IMR-90 (cell line): Measurements from ENCODE around the gene KMT2C. TPM values are rescaled to one million over a fixed set of nuclear protein-coding genes. Genes with fewer than 3 reads are reported as not detected.

ENCODE experiments used
- ATAC-seq: fragments of 200-7000 bp; cut with Tn5 transposase; 2 replicates; pipeline ENCODE4 v1.9.1; 2020; ENCODE audit warnings: low read depth, mild to moderate bottlenecking, moderate library complexity
- BruUV-seq: library from RNA; stranded (reverse); fragments of 400-500 nt; replicated peaks from 2 replicates; lab custom pipeline; 2021; lab: Mats Ljungman, UMichigan
- CTCF ChIA-PET: fragments of 300-600 bp; formaldehyde crosslinking; extraction: SDS; loops from one replicate; lab custom pipeline; 2021; ENCODE audit warnings: antibody characterized with exemption; lab: Yijun Ruan, JAX
- POLR2A ChIA-PET: fragments of 300-600 bp; sonication (Branson Sonifier 250); formaldehyde crosslinking; loops from one replicate; lab custom pipeline; 2022; ENCODE audit warnings: antibody characterized with exemption; ENCODE audit not compliant: unreplicated experiment; lab: Charles Lee
- DNase-seq: peaks from one replicate; pipeline ENCODE4 v3.0.0; 2013
- H2AFZ ChIP-seq: replicated peaks from 2 replicates; pipeline ENCODE3; 2013; ENCODE audit warnings: low read length, mild to moderate bottlenecking; ENCODE audit not compliant: poor library complexity
- H2AK5ac ChIP-seq: 2 replicates; pipeline ENCODE4 v1.6.1; 2013; ENCODE audit warnings: low read depth, low read length, inconsistent platforms
- H2AK9ac ChIP-seq: replicated peaks from 2 replicates; pipeline ENCODE3; 2013; ENCODE audit warnings: mild to moderate bottlenecking, low read depth, low read length, moderate library complexity; ENCODE audit not compliant: poor library complexity
- H2BK120ac ChIP-seq: 2 replicates; pipeline ENCODE4 v1.6.1; 2013; ENCODE audit warnings: low read depth, low read length, inconsistent platforms
- H2BK15ac ChIP-seq: 3 replicates; pipeline ENCODE4 v1.6.1; 2013; ENCODE audit warnings: low read depth, low read length, inconsistent platforms
- H2BK20ac ChIP-seq: 2 replicates; pipeline ENCODE4 v1.6.1; 2013; ENCODE audit warnings: low read depth, mild to moderate bottlenecking, inconsistent platforms, low read length, moderate library complexity
- H2BK5ac ChIP-seq: 2 replicates; pipeline ENCODE4 v1.6.1; 2013; ENCODE audit warnings: mild to moderate bottlenecking, low read depth, low read length, inconsistent platforms; ENCODE audit not compliant: poor library complexity, severe bottlenecking
- H3K14ac ChIP-seq: replicated peaks from 2 replicates; pipeline ENCODE4 v1.6.1; 2013; ENCODE audit warnings: low read depth, low read length, inconsistent platforms
- H3K18ac ChIP-seq: 2 replicates; pipeline ENCODE4 v1.6.1; 2013; ENCODE audit warnings: low read depth, low read length, control low read depth
- H3K23ac ChIP-seq: 2 replicates; pipeline ENCODE4 v1.6.1; 2013; ENCODE audit warnings: low read depth, low read length, inconsistent platforms
- H3K27ac ChIP-seq: 2 replicates; pipeline ENCODE4 v1.5.1; 2013; ENCODE audit warnings: mild to moderate bottlenecking, control low read depth, low read length; ENCODE audit not compliant: insufficient read depth
- H3K27me3 ChIP-seq: 2 replicates; pipeline ENCODE4 v1.6.1; 2013; ENCODE audit warnings: low read length; ENCODE audit not compliant: control insufficient read depth, insufficient read depth
- H3K36me3 ChIP-seq: 2 replicates; pipeline ENCODE4 v1.6.1; 2013; ENCODE audit warnings: low read length, mixed read lengths; ENCODE audit not compliant: control insufficient read depth, insufficient read depth
- H3K4ac ChIP-seq: 2 replicates; pipeline ENCODE4 v1.6.1; 2013; ENCODE audit warnings: low read depth, low read length, inconsistent platforms
- H3K4me1 ChIP-seq: 2 replicates; pipeline ENCODE4 v1.6.1; 2013; ENCODE audit warnings: low read length, mixed read lengths; ENCODE audit not compliant: control insufficient read depth, insufficient read depth
- H3K4me2 ChIP-seq: 2 replicates; pipeline ENCODE4 v1.6.1; 2013; ENCODE audit warnings: low read depth, mild to moderate bottlenecking, control low read depth, low read length, moderate library complexity
- H3K4me3 ChIP-seq: 2 replicates; pipeline ENCODE4 v1.5.1; 2013; ENCODE audit warnings: low read depth, mild to moderate bottlenecking, control low read depth, low read length, moderate library complexity; ENCODE audit not compliant: insufficient read depth
- H3K56ac ChIP-seq: 2 replicates; pipeline ENCODE4 v1.6.1; 2013; ENCODE audit warnings: low read length, inconsistent platforms; ENCODE audit not compliant: insufficient read depth; ENCODE audit errors: extremely low read depth
- H3K79me1 ChIP-seq, 2 experiments: 2 replicates each; pipeline ENCODE4 v1.6.1; 2013; ENCODE audit warnings: low read length in 2 of 2, inconsistent platforms in 1 of 2, low read depth in 1 of 2
- H3K9ac ChIP-seq: 2 replicates; pipeline ENCODE4 v1.6.1; 2013; ENCODE audit warnings: low read depth, low read length, control low read depth
- H3K9me1 ChIP-seq: 2 replicates; pipeline ENCODE4 v1.6.1; 2013; ENCODE audit warnings: low read length, inconsistent platforms; ENCODE audit not compliant: insufficient read depth
- H3K9me3 ChIP-seq: 2 replicates; pipeline ENCODE4 v1.6.1; 2013; ENCODE audit warnings: low read length; ENCODE audit not compliant: control insufficient read depth, insufficient read depth
- H4K20me1 ChIP-seq: 2 replicates; pipeline ENCODE4 v1.6.1; 2013; ENCODE audit warnings: low read length, inconsistent platforms; ENCODE audit not compliant: insufficient read depth
- H4K5ac ChIP-seq: 2 replicates; pipeline ENCODE4 v1.6.1; 2013; ENCODE audit warnings: mild to moderate bottlenecking, low read depth, low read length, control low read depth
- H4K8ac ChIP-seq, 2 experiments: 2 replicates each; pipeline ENCODE4 v1.6.1; 2013; ENCODE audit warnings: low read depth in 2 of 2, low read length in 2 of 2, control low read depth in 1 of 2, inconsistent platforms in 1 of 2
- H4K91ac ChIP-seq: 2 replicates; pipeline ENCODE4 v1.6.1; 2013; ENCODE audit warnings: low read depth, low read length, inconsistent platforms; ENCODE audit not compliant: insufficient read depth
- ELK1 ChIP-seq: fragments of 150-350 bp; IDR thresholded peaks from 2 replicates; pipeline ENCODE4 v1.6.1; 2016; ENCODE audit warnings: low read depth, mild to moderate bottlenecking, low read length, moderate library complexity, borderline replicate concordance
- WGBS, 2 experiments: methylation state at CpG; one replicate each; pipeline versions ENCODE4 v1.1.5 to v1.1.7; 2013; ENCODE audit warnings: missing lambda C conversion rate in 2 of 2; ENCODE audit not compliant: insufficient read length in 1 of 2; ENCODE audit errors: extremely low coverage in 2 of 2; 5-methylcytosine and 5-hydroxymethylcytosine counted together
- dilution Hi-C: fragments of 300-500 bp; cut with HindIII; formaldehyde crosslinking; loops from one replicate; pipeline ENCODE4 v1.14.3; 2018; ENCODE audit warnings: low sequenced_read_pairs; ENCODE audit not compliant: unreplicated experiment
- in situ Hi-C: fragments of 300-500 bp; cut with MboI; formaldehyde crosslinking; loops from 3 replicates; pipeline ENCODE4 v1.14.3; 2019; ENCODE audit warnings: low sequenced_read_pairs, inconsistent platforms, mixed read lengths
- intact Hi-C: fragments of 100-400 bp; cut with micrococcal nuclease; formaldehyde crosslinking; loops from 2 replicates; pipeline ENCODE4 v1.10.0; 2022
- polyA plus RNA-seq, 3 experiments: library from polyadenylated mRNA; depleted of rRNA; stranded (reverse); fragments of >200 nt; gene quantifications; 2 replicates each; pipeline ENCODE4 v1.2.3, GENCODE V29; 2012; ENCODE audit warnings: low replicate concordance in 1 of 3
- total RNA-seq: library from RNA; depleted of rRNA; stranded (reverse); fragments of >200 nt; gene quantifications from 2 replicates; pipeline ENCODE4 v1.2.3, GENCODE V29; 2012

Gene KMT2C
- total and polyA plus RNA-seq, 2 of the 4 experiments (the other 2 are of a cell fraction), result 8.0 to 23.3 TPM

- Histone ChIP-seq H4K5ac (no peak overlapping the region), H3K27me3 (no peaks in the 10 kb centered on the region), H2BK5ac (no peak overlapping the region), H4K8ac (no peak overlapping the region), H2AK9ac (no peak overlapping the region), H3K27ac (no peak overlapping the region), H3K18ac (no peak overlapping the region), H3K4me3 (no peak overlapping the region), H3K9ac (no peak overlapping the region), H3K9me3 (peaks cover 7% of the 10 kb centered on the region), H3K4me1 (no peaks in the 10 kb centered on the region), H4K20me1 (no peaks in the 10 kb centered on the region), H4K91ac (no peak overlapping the region), H3K36me3 (no peaks in the 10 kb centered on the region), H3K9me1 (0 out of 2 replicates have a peak, but pooled peaks cover 5% of the 10 kb centered on the region), H3K4me2 (no peak overlapping the region), H3K4ac (no peak overlapping the region), H3K14ac (no peak overlapping the region), H2BK15ac (no peak overlapping the region), H2AK5ac (no peak overlapping the region), H2AFZ (no peak overlapping the region), H2BK20ac (no peak overlapping the region), H3K79me1 (peaks cover 14 to 19% of the 10 kb centered on the region in 2 experiments; a peak in 3 of 4 replicates), H3K23ac (no peak overlapping the region), H3K56ac (no peak overlapping the region), H2BK120ac (no peak overlapping the region)
- dilution Hi-C loops (no loop called here), in situ Hi-C loops (no loop called here), intact Hi-C loops (no loop called here)
- ChIA-PET CTCF (no interaction called here), POLR2A (no interaction called here)
- WGBS, 2 experiments, result no CpG with 5 or more reads among the region's 7 CpGs
- no TSS peak for BruUV-seq
- no peak for ATAC-seq
- no peak for DNase-seq
- no peak for TF ChIP-seq ELK1
Measured at GRCh38 chr7:152089183-152089582, 346.6 kb downstream of the KMT2C start.
